GM12878 (cell line): ENCODE results near the gene NOSTRIN.

Experiments
- ETV6 ChIP-seq, 2 experiments: fragments of 450-650 bp in 1 of 2; IDR thresholded peaks in 1 of 2; conservative IDR thresholded peaks in 1 of 2; 2 replicates each; pipeline ENCODE4 v1.6.1; 2014; ENCODE audit warnings: antibody characterized with exemption in 1 of 2, borderline replicate concordance in 1 of 2, low read depth in 1 of 2, mild to moderate bottlenecking in 1 of 2, moderate library complexity in 1 of 2
- EZH2 ChIP-seq: IDR thresholded peaks from 2 replicates; pipeline ENCODE4 v1.6.1; 2012; ENCODE audit warnings: low read depth, mild to moderate bottlenecking, control low read depth, inconsistent platforms, low read length, borderline replicate concordance; ENCODE audit not compliant: control insufficient read depth
- JUNB ChIP-seq: IDR thresholded peaks from 2 replicates; pipeline ENCODE4 v1.6.1; 2016; ENCODE audit warnings: antibody characterized with exemption, mild to moderate bottlenecking
- POLR2AphosphoS5 ChIP-seq: IDR thresholded peaks from 2 replicates; pipeline ENCODE4 v1.6.1; 2011; ENCODE audit warnings: mild to moderate bottlenecking, low read length, inconsistent platforms
- RCOR1 ChIP-seq: conservative IDR thresholded peaks from 2 replicates; pipeline ENCODE4 v1.6.1; 2012; ENCODE audit warnings: low read depth, low read length, improper control_type of control experiment
- SMC3 ChIP-seq: IDR thresholded peaks from 2 replicates; pipeline ENCODE4 v1.6.1; 2011; ENCODE audit warnings: low read length, improper control_type of control experiment, borderline replicate concordance
- SP1 ChIP-seq: IDR thresholded peaks from one replicate; pipeline ENCODE4 v1.6.1; 2011; ENCODE audit warnings: low read depth, low read length
- TF ChIP-seq, protein P1 (sequence below): IDR thresholded peaks from 2 replicates; pipeline ENCODE4 v1.6.1; 2012; ENCODE audit warnings: mild to moderate bottlenecking, low read depth, low read length
- TF ChIP-seq, protein P2 (sequence below), 3 experiments: IDR thresholded peaks in 2 of 3; conservative IDR thresholded peaks in 1 of 3; 2 replicates each; pipeline ENCODE4 v1.5.1; 2011; ENCODE audit warnings: low read depth in 3 of 3, low read length in 3 of 3, mild to moderate bottlenecking in 3 of 3, control low read depth in 2 of 3, moderate library complexity in 2 of 3, inconsistent platforms in 1 of 3, mixed read lengths in 1 of 3; ENCODE audit not compliant: control insufficient read depth in 2 of 3, insufficient read depth in 1 of 3; ENCODE audit errors: extremely low read depth in 1 of 3
- TF ChIP-seq, protein P3 (sequence below): fragments of 450-650 bp; IDR thresholded peaks from 2 replicates; pipeline ENCODE4 v1.6.1; 2018; ENCODE audit warnings: borderline replicate concordance, mild to moderate bottlenecking; ENCODE audit not compliant: partially characterized antibody
- TF ChIP-seq, protein P4 (sequence below): fragments of 450-650 bp; IDR thresholded peaks from 2 replicates; pipeline ENCODE4 v1.6.1; 2016; ENCODE audit warnings: mild to moderate bottlenecking

DNA sequence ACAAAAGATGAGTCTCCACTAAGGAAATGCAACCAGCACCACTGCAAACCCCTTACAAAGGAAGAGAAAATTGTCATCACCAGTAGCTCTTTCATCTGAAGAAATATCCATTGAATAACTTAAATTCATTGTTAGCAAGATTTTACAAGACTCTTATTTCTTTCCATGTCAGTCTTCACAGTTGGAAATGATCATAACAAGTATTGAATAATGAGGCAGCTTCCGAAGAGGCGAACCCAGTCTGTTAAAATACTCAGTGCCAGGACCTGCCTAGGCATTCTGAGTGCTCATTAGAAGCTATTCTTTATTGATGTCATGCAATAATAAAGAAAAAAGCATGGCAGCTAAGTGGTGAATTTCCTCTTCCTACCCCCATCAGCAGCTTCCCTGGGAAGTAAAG is 33.5 kb downstream of the NOSTRIN start:
- TF ChIP-seq JUNB (no peak), RCOR1 (no peak), EZH2 (no peak), POLR2AphosphoS5 (no peak), ETV6 (conservative IDR thresholded peaks at IDR 0.05 in 1 of 2, IDR thresholded peaks at IDR 0.05 in 1 of 2; ENCODE audit: borderline replicate concordance in 1 of 2, low read depth in 1 of 2) (no peak), SMC3 (no peak), SP1 (no peak)
- TF ChIP-seq, protein P1, sequence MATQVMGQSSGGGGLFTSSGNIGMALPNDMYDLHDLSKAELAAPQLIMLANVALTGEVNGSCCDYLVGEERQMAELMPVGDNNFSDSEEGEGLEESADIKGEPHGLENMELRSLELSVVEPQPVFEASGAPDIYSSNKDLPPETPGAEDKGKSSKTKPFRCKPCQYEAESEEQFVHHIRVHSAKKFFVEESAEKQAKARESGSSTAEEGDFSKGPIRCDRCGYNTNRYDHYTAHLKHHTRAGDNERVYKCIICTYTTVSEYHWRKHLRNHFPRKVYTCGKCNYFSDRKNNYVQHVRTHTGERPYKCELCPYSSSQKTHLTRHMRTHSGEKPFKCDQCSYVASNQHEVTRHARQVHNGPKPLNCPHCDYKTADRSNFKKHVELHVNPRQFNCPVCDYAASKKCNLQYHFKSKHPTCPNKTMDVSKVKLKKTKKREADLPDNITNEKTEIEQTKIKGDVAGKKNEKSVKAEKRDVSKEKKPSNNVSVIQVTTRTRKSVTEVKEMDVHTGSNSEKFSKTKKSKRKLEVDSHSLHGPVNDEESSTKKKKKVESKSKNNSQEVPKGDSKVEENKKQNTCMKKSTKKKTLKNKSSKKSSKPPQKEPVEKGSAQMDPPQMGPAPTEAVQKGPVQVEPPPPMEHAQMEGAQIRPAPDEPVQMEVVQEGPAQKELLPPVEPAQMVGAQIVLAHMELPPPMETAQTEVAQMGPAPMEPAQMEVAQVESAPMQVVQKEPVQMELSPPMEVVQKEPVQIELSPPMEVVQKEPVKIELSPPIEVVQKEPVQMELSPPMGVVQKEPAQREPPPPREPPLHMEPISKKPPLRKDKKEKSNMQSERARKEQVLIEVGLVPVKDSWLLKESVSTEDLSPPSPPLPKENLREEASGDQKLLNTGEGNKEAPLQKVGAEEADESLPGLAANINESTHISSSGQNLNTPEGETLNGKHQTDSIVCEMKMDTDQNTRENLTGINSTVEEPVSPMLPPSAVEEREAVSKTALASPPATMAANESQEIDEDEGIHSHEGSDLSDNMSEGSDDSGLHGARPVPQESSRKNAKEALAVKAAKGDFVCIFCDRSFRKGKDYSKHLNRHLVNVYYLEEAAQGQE, result no peak
- TF ChIP-seq, protein P2, sequence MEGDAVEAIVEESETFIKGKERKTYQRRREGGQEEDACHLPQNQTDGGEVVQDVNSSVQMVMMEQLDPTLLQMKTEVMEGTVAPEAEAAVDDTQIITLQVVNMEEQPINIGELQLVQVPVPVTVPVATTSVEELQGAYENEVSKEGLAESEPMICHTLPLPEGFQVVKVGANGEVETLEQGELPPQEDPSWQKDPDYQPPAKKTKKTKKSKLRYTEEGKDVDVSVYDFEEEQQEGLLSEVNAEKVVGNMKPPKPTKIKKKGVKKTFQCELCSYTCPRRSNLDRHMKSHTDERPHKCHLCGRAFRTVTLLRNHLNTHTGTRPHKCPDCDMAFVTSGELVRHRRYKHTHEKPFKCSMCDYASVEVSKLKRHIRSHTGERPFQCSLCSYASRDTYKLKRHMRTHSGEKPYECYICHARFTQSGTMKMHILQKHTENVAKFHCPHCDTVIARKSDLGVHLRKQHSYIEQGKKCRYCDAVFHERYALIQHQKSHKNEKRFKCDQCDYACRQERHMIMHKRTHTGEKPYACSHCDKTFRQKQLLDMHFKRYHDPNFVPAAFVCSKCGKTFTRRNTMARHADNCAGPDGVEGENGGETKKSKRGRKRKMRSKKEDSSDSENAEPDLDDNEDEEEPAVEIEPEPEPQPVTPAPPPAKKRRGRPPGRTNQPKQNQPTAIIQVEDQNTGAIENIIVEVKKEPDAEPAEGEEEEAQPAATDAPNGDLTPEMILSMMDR (IDR thresholded peaks at IDR 0.05 in 2 of 3, conservative IDR thresholded peaks at IDR 0.05 in 1 of 3; ENCODE audit: control insufficient read depth in 2 of 3, extremely low read depth in 1 of 3, insufficient read depth in 1 of 3, low read depth in 3 of 3, low read length in 3 of 3), result no peak
- TF ChIP-seq, protein P3, sequence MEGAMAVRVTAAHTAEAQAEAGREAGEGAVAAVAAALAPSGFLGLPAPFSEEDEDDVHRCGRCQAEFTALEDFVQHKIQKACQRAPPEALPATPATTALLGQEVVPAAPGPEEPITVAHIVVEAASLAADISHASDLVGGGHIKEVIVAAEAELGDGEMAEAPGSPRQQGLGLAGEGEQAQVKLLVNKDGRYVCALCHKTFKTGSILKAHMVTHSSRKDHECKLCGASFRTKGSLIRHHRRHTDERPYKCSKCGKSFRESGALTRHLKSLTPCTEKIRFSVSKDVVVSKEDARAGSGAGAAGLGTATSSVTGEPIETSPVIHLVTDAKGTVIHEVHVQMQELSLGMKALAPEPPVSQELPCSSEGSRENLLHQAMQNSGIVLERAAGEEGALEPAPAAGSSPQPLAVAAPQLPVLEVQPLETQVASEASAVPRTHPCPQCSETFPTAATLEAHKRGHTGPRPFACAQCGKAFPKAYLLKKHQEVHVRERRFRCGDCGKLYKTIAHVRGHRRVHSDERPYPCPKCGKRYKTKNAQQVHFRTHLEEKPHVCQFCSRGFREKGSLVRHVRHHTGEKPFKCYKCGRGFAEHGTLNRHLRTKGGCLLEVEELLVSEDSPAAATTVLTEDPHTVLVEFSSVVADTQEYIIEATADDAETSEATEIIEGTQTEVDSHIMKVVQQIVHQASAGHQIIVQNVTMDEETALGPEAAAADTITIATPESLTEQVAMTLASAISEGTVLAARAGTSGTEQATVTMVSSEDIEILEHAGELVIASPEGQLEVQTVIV, result no peak
- TF ChIP-seq, protein P4, sequence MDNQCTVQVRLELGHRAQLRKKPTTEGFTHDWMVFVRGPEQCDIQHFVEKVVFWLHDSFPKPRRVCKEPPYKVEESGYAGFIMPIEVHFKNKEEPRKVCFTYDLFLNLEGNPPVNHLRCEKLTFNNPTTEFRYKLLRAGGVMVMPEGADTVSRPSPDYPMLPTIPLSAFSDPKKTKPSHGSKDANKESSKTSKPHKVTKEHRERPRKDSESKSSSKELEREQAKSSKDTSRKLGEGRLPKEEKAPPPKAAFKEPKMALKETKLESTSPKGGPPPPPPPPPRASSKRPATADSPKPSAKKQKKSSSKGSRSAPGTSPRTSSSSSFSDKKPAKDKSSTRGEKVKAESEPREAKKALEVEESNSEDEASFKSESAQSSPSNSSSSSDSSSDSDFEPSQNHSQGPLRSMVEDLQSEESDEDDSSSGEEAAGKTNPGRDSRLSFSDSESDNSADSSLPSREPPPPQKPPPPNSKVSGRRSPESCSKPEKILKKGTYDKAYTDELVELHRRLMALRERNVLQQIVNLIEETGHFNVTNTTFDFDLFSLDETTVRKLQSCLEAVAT, result no peak
